Heart left ventricle (tissue), 16 donors: ENCODE results near the gene TMEM217. TPM values are rescaled to one million over a fixed set of nuclear protein-coding genes. Genes with fewer than 3 reads are reported as not detected.

Source experiments
- ATAC-seq, 4 donors: fragments of 200-7000 bp; cut with Tn5 transposase; one replicate each; pipeline ENCODE4 v1.9.1; 2020 to 2022; ENCODE audit warnings: moderate library complexity in 4 of 4, mild to moderate bottlenecking in 3 of 4, moderate number of reproducible peaks in 1 of 4
- DNase-seq, 5 donors: peaks; one replicate each; pipeline ENCODE4 v3.0.0-alpha.2; 2020
- H3K27ac ChIP-seq, 12 donors: fragments of 200-600 bp; sonication (generic) in 4 of 12; one replicate each; pipeline versions ENCODE4 v1.5.0 to v1.8.0; 2016 to 2022; ENCODE audit warnings: mild to moderate bottlenecking in 2 of 12
- H3K27me3 ChIP-seq, 9 donors: fragments of 200-600 bp; sonication (generic) in 2 of 9; one replicate each; pipeline versions ENCODE4 v1.5.1 to v1.8.0; 2016 to 2022; ENCODE audit warnings: mild to moderate bottlenecking in 3 of 9
- H3K36me3 ChIP-seq, 9 donors: fragments of 200-600 bp; sonication (generic) in 2 of 9; one replicate each; pipeline versions ENCODE4 v1.5.0 to v1.8.0; 2018 to 2022; ENCODE audit warnings: mild to moderate bottlenecking in 2 of 9
- H3K4me1 ChIP-seq, 12 donors: fragments of 200-600 bp; sonication (generic) in 4 of 12; one replicate each; pipeline versions ENCODE4 v1.5.0 to v1.8.0; 2016 to 2022; ENCODE audit warnings: mild to moderate bottlenecking in 3 of 12
- H3K4me3 ChIP-seq, 12 donors: fragments of 200-600 bp; sonication (generic) in 4 of 12; one replicate each; pipeline versions ENCODE4 v1.5.0 to v1.8.0; 2017 to 2022; ENCODE audit warnings: mild to moderate bottlenecking in 9 of 12, moderate library complexity in 4 of 12
- H3K9me3 ChIP-seq, 12 donors: fragments of 200-600 bp; sonication (generic) in 4 of 12; one replicate each; pipeline versions ENCODE4 v1.5.0 to v1.8.0; 2016 to 2022; ENCODE audit warnings: mild to moderate bottlenecking in 1 of 12
- CTCF ChIP-seq, 12 donors: fragments of 200-600 bp; sonication (generic) in 4 of 12; IDR thresholded peaks; one replicate each; pipeline versions ENCODE4 v1.5.0 to v1.8.0; 2018 to 2022; ENCODE audit warnings: antibody characterized with exemption in 12 of 12, mild to moderate bottlenecking in 5 of 12
- POLR2A ChIP-seq, 2 donors: fragments of 450-650 bp; IDR thresholded peaks; one replicate each; pipeline ENCODE4 v1.6.1; 2017; ENCODE audit warnings: antibody characterized with exemption in 2 of 2, mild to moderate bottlenecking in 2 of 2, moderate library complexity in 2 of 2
- WGBS, 4 donors: extraction: QIAGEN DNeasy Blood & Tissue Kit in 2 of 4; methylation state at CpG; one replicate each; pipeline versions ENCODE4 v1.1.5 to v1.1.7; 2013 to 2018; 5-methylcytosine and 5-hydroxymethylcytosine counted together
- intact Hi-C, 10 donors: fragments of 100-400 bp; cut with DNase I; formaldehyde crosslinking; loops; one replicate each; pipeline versions ENCODE4 v1.11.1 to v1.14.2; 2022
- polyA plus RNA-seq, 2 donors: library from polyadenylated mRNA; stranded (reverse); fragments of 200-250 nt; gene quantifications; one replicate each; pipeline ENCODE4 v1.2.3, GENCODE V29; 2013
- total RNA-seq, 9 donors: library from RNA; depleted of rRNA in 2 of 9; stranded (reverse); fragments of >200 nt in 2 of 9; fragmentation: NEBNext Ultra II Directional in 3 of 9; extraction: Animal tissue kit (Norgen Biotek cat#: 25700) in 3 of 9; gene quantifications; one replicate each; pipeline versions ENCODE4 v1.1.0 to v1.2.4, GENCODE V29; 2016 to 2023
- donor health status: ischemic (EF 13 %, LVEDD 7.1; RV severe dilation, severe dysfunction).
- donor health status: healthy with polysubstance abuse.
- donor health status: DM: no; HTN: yes; CAD: no.
- donor health status: DM: no; HTN: no; CAD: no.
- donor health status: ischemic (EF 25% LVEDD 6.9; RV normal size, moderate dysfunction).
- donor health status: ischemic (EF 25% LVEDD 5.7; RV mildly dilated, moderate dysfunction).
- donor health status: healthy.
- donor health status: DM: yes; HTN: yes; CAD: no.
- donor health status: ischemic (EF 35%, LVEDD 5.7; RV mildly dilated, moderate dysfunction).
- donor health status: nonischemic (EF 11% LVEDD 7.7; RV severe dilation, severe dysfunction).
- donor health status: DM: yes; HTN: yes; CAD: no.
- donor health status: PGD.
- donor health status: ischemic (EF 29% LVEDD 5.4; RV normal size, mild dysfunction).
- donor health status: nonischemic (EF 23%, LVEDD 6.1; RV moderate dilation, normal function).

Gene TMEM217
- total and polyA plus RNA-seq, 11 donors: 0.15 to 2.1 (median 0.65) TPM; not detected in 3

DNA sequence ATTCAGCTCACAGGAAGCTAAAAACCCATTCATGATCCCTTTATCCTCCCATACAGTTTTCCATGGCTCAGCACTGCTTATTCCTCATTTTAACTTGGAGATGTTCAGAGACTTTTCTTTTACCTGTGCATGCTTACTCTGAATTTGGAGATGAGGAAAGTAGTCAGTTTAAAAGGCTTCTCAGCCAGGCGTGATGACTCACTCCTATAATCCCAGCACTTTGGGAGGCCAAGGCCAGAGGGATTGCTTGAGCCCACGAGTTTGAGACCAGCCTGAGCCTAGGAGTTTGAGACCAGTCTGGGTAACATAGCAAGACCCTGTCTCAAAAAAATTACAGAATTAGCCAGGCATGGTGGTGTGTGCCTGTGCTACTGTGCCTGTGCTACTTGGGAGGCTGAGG, 30.3 kb upstream of the TMEM217 start:
- WGBS, 4 donors: 91 to 95% (median 93%) methylated on average over 2 of the region's 2 CpGs
- peaks cover 0 to 92% (median 79%) of the 10 kb centered on the region in 9 donors for H3K36me3 ChIP-seq
- TF ChIP-seq POLR2A (IDR thresholded peaks at IDR 0.05) (no peak), CTCF (IDR thresholded peaks at IDR 0.05) (no peak)
- no peak overlapping the region for H3K27ac ChIP-seq
- no peak for ATAC-seq
- no peaks in the 10 kb centered on the region for H3K9me3 ChIP-seq
- intact Hi-C loops: no loop called here
- H3K27me3 ChIP-seq: no peaks in the 10 kb centered on the region
- DNase-seq: no peak
- H3K4me3 ChIP-seq: no peak overlapping the region
- peaks cover 0 to 22% (median 16%) of the 10 kb centered on the region in 12 donors for H3K4me1 ChIP-seq

DNA sequence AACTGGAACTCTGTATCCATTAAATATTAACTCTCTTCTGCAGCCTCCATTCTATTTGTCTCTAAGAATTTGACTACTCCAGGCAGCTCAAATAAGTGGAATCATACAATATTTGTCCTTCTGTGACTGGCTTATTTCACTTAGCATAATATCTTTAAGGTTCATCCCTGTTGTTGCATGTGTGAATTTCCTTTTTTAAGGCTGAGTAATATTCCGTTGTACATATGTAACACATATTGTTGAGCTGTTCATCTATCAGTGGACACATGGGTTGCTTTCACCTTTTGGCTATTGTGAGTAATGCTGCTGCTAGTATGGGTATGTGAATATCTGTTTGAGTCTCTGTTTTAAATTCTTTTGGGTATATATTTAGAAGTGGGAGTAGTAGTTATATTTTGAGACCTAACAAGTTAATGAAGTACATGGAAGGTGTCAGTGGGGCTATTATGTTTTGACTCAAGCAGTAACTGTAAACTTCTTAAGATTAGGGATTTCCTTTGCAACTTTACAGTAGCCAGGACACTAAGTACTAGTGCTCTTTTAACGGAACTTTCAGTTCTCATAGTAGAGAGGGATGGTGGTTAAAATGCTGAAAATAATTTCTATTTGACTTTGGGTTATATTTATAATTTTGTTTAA, 29.7 kb upstream of the TMEM217 start:
- Histone ChIP-seq H3K4me3 (no peak overlapping the region), H3K27ac (no peak overlapping the region), H3K36me3 (peaks cover 0 to 92% (median 79%) of the 10 kb centered on the region in 9 donors), H3K9me3 (no peaks in the 10 kb centered on the region), H3K27me3 (no peaks in the 10 kb centered on the region), H3K4me1 (peaks cover 0 to 28% (median 19%) of the 10 kb centered on the region in 12 donors)
- intact Hi-C loops: no loop called here
- no peak for ATAC-seq
- DNase-seq: no peak
- WGBS, 4 donors: 95 to 98% (median 97%) methylated on average over 2 of the region's 2 CpGs
- no peak for TF ChIP-seq POLR2A (IDR thresholded peaks at IDR 0.05)

DNA sequence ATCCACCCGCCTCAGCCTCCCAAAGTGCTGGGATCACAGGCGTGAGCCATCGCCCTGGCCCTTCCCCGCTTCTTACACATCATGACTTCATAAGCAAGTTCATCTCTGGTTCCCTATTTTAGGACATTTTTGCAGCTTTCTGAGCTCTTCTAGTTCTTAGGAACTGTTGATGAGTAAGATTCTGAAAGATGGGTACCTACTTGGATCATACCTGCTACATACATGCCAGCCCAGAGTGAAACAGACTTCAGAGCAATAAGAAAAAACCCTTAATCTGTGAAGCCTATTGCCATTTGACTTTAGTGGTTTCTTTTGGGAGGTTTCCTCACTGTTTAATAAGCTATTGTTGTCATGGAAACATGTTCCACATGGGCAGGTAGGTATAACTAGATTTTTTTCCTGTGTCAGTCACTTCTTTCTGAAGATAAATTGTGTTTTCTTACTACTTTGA, 27.9 kb upstream of the TMEM217 start:
- Histone ChIP-seq H3K9me3 (no peaks in the 10 kb centered on the region), H3K27ac (no peak overlapping the region), H3K36me3 (peaks cover 0 to 91% (median 69%) of the 10 kb centered on the region in 9 donors), H3K4me1 (peaks cover 0 to 31% (median 21%) of the 10 kb centered on the region in 12 donors), H3K27me3 (no peaks in the 10 kb centered on the region), H3K4me3 (no peak overlapping the region)
- WGBS, 4 donors: 96 to 99% (median 98%) methylated on average over 4 of the region's 4 CpGs
- ATAC-seq: no peak
- intact Hi-C loops: no loop called here
- TF ChIP-seq CTCF (IDR thresholded peaks at IDR 0.05) (no peak), POLR2A (IDR thresholded peaks at IDR 0.05) (no peak)
- no peak for DNase-seq

- H3K36me3 ChIP-seq: peaks cover 0 to 89% (median 68%) of the 10 kb centered on the region in 9 donors
- DNase-seq (no peak), ATAC-seq (no peak)
- no peak for TF ChIP-seq POLR2A (IDR thresholded peaks at IDR 0.05)
- TF ChIP-seq CTCF (IDR thresholded peaks at IDR 0.05): no peak
- H3K4me1 ChIP-seq: peaks cover 0 to 40% (median 25%) of the 10 kb centered on the region in 12 donors
- no peak overlapping the region for H3K4me3 ChIP-seq
- 68 to 79% (median 74%) methylated on average over 4 of the region's 4 CpGs for WGBS, 4 donors
- peak overlapping the region in 6 of 12 donors; percentile 49 to 71 (median 62) for H3K27ac ChIP-seq
- intact Hi-C loops: no loop called here
- H3K9me3 ChIP-seq: no peaks in the 10 kb centered on the region
- H3K27me3 ChIP-seq: no peaks in the 10 kb centered on the region
Measured at GRCh38 chr6:37284781-37285180, 26.8 kb upstream of the TMEM217 start.
